ENCODE measurements around the gene PDLIM1.

PDLIM1 gene

GRCh38 chr10:95288303-95288702 is 2.5 kb downstream of the PDLIM1 start:
- Mint-ChIP-seq H3K27me3 (no peaks in the 10 kb centered on the region), H3K9me3 (no peaks in the 10 kb centered on the region), H3K36me3 (peaks cover 9% of the 10 kb centered on the region), H3K27ac (peak overlapping the region; percentile 96), H3K4me3 (peak overlapping the region; percentile 48), H3K4me1 (peaks cover 64% of the 10 kb centered on the region)
- ATAC-seq (ENCODE audit: low read depth), result no peak
- DNase-seq (ENCODE audit: low spot score in 2 of 2), result no peak

GRCh38 chr10:95287281-95287680 is 3.5 kb downstream of the PDLIM1 start:
- H3K27me3 Mint-ChIP-seq, result no peaks in the 10 kb centered on the region
- no peaks in the 10 kb centered on the region for H3K9me3 Mint-ChIP-seq
- H3K27ac Mint-ChIP-seq, result peak overlapping the region; percentile 81
- H3K36me3 Mint-ChIP-seq, result peaks cover 9% of the 10 kb centered on the region
- ATAC-seq (ENCODE audit: low read depth), result no peak
- no peak for DNase-seq (ENCODE audit: low spot score in 2 of 2)
- H3K4me1 Mint-ChIP-seq, result peaks cover 59% of the 10 kb centered on the region
- peak overlapping the region; percentile 41 for H3K4me3 Mint-ChIP-seq

GRCh38 chr10:95286707-95287106 is 4.1 kb downstream of the PDLIM1 start:
- Mint-ChIP-seq H3K4me1 (peaks cover 62% of the 10 kb centered on the region), H3K9me3 (no peaks in the 10 kb centered on the region), H3K27ac (peak overlapping the region; percentile 81), H3K27me3 (no peaks in the 10 kb centered on the region), H3K36me3 (peaks cover 9% of the 10 kb centered on the region), H3K4me3 (no peak overlapping the region)
- no peak for ATAC-seq (ENCODE audit: low read depth)
- DNase-seq (ENCODE audit: low spot score in 2 of 2), result no peak

GRCh38 chr10:95285556-95285955 is 5.2 kb downstream of the PDLIM1 start:
- H3K36me3 Mint-ChIP-seq, result peaks cover 9% of the 10 kb centered on the region
- no peaks in the 10 kb centered on the region for H3K9me3 Mint-ChIP-seq
- no peak for DNase-seq (ENCODE audit: low spot score in 2 of 2)
- H3K27me3 Mint-ChIP-seq, result no peaks in the 10 kb centered on the region
- no peak overlapping the region for H3K4me3 Mint-ChIP-seq
- ATAC-seq (ENCODE audit: low read depth), result no peak
- peaks cover 67% of the 10 kb centered on the region for H3K4me1 Mint-ChIP-seq
- H3K27ac Mint-ChIP-seq, result peak overlapping the region; percentile 81

GRCh38 chr10:95284807-95285206 is 6.0 kb downstream of the PDLIM1 start:
- H3K4me3 Mint-ChIP-seq, result no peak overlapping the region
- H3K27ac Mint-ChIP-seq, result peak overlapping the region; percentile 81
- H3K36me3 Mint-ChIP-seq, result peaks cover 9% of the 10 kb centered on the region
- ATAC-seq (ENCODE audit: low read depth), result no peak
- H3K9me3 Mint-ChIP-seq, result no peaks in the 10 kb centered on the region
- no peaks in the 10 kb centered on the region for H3K27me3 Mint-ChIP-seq
- peaks cover 64% of the 10 kb centered on the region for H3K4me1 Mint-ChIP-seq
- no peak for DNase-seq (ENCODE audit: low spot score in 2 of 2)

GRCh38 chr10:95282107-95282506 is 8.7 kb downstream of the PDLIM1 start:
- Mint-ChIP-seq H3K4me3 (no peak overlapping the region), H3K4me1 (peaks cover 63% of the 10 kb centered on the region), H3K36me3 (peaks cover 15% of the 10 kb centered on the region), H3K27ac (no peak overlapping the region), H3K27me3 (no peaks in the 10 kb centered on the region), H3K9me3 (no peaks in the 10 kb centered on the region)
- no peak for DNase-seq (ENCODE audit: low spot score in 2 of 2)
- no peak for ATAC-seq (ENCODE audit: low read depth)

GRCh38 chr10:95281206-95281605 is 9.6 kb downstream of the PDLIM1 start:
- peak overlapping the region; percentile 60 for H3K27ac Mint-ChIP-seq
- H3K36me3 Mint-ChIP-seq, result peaks cover 14% of the 10 kb centered on the region
- H3K9me3 Mint-ChIP-seq, result no peaks in the 10 kb centered on the region
- H3K4me1 Mint-ChIP-seq, result peaks cover 63% of the 10 kb centered on the region
- ATAC-seq (ENCODE audit: low read depth), result no peak
- DNase-seq (ENCODE audit: low spot score in 2 of 2), result no peak
- H3K4me3 Mint-ChIP-seq, result no peak overlapping the region
- H3K27me3 Mint-ChIP-seq, result no peaks in the 10 kb centered on the region

GRCh38 chr10:95280637-95281036 is 10.2 kb downstream of the PDLIM1 start:
- H3K27ac Mint-ChIP-seq, result peak overlapping the region; percentile 60
- DNase-seq (ENCODE audit: low spot score in 2 of 2) (no peak), ATAC-seq (ENCODE audit: low read depth) (no peak)
- no peaks in the 10 kb centered on the region for H3K9me3 Mint-ChIP-seq
- no peaks in the 10 kb centered on the region for H3K27me3 Mint-ChIP-seq
- H3K4me1 Mint-ChIP-seq, result peaks cover 63% of the 10 kb centered on the region
- H3K36me3 Mint-ChIP-seq, result peaks cover 14% of the 10 kb centered on the region
- H3K4me3 Mint-ChIP-seq, result no peak overlapping the region

GRCh38 chr10:95279042-95279820 is 11.6 kb downstream of the PDLIM1 start:
- Mint-ChIP-seq H3K9me3 (no peaks in the 10 kb centered on the region), H3K36me3 (peaks cover 14% of the 10 kb centered on the region), H3K27me3 (no peaks in the 10 kb centered on the region), H3K27ac (peak overlapping the region; percentile 83), H3K4me3 (no peak overlapping the region), H3K4me1 (peaks cover 59% of the 10 kb centered on the region)
- ATAC-seq (ENCODE audit: low read depth) (no peak), DNase-seq (ENCODE audit: low spot score in 2 of 2) (no peak)

GRCh38 chr10:95278061-95278988 is 12.5 kb downstream of the PDLIM1 start:
- Mint-ChIP-seq H3K36me3 (peaks cover 13% of the 10 kb centered on the region), H3K4me3 (peak overlapping the region; percentile 53), H3K27ac (peak overlapping the region; percentile 83), H3K4me1 (peaks cover 56% of the 10 kb centered on the region), H3K9me3 (no peaks in the 10 kb centered on the region), H3K27me3 (no peaks in the 10 kb centered on the region)
- DNase-seq (ENCODE audit: low spot score in 2 of 2) (no peak), ATAC-seq (ENCODE audit: low read depth) (no peak)

- Mint-ChIP-seq H3K27ac (peak overlapping the region; percentile 83), H3K4me1 (peaks cover 59% of the 10 kb centered on the region), H3K27me3 (no peaks in the 10 kb centered on the region), H3K36me3 (peaks cover 14% of the 10 kb centered on the region), H3K9me3 (no peaks in the 10 kb centered on the region), H3K4me3 (peak overlapping the region; percentile 53)
- ATAC-seq (ENCODE audit: low read depth), result no peak
- DNase-seq (ENCODE audit: low spot score in 2 of 2), result no peak
Measured at GRCh38 chr10:95277614-95278013, 13.2 kb downstream of the PDLIM1 start.

- no peaks in the 10 kb centered on the region for H3K9me3 Mint-ChIP-seq
- no peak overlapping the region for H3K4me3 Mint-ChIP-seq
- ATAC-seq (ENCODE audit: low read depth) (no peak), DNase-seq (ENCODE audit: low spot score in 2 of 2) (no peak)
- H3K4me1 Mint-ChIP-seq, result peaks cover 56% of the 10 kb centered on the region
- peaks cover 14% of the 10 kb centered on the region for H3K36me3 Mint-ChIP-seq
- H3K27me3 Mint-ChIP-seq, result no peaks in the 10 kb centered on the region
- H3K27ac Mint-ChIP-seq, result peak overlapping the region; percentile 83
Measured at GRCh38 chr10:95277201-95277570, 13.6 kb downstream of the PDLIM1 start.

- ATAC-seq (ENCODE audit: low read depth), result peak; percentile 70
- no peaks in the 10 kb centered on the region for H3K9me3 Mint-ChIP-seq
- H3K27ac Mint-ChIP-seq, result peak overlapping the region; percentile 42
- peaks cover 14% of the 10 kb centered on the region for H3K36me3 Mint-ChIP-seq
- peaks cover 50% of the 10 kb centered on the region for H3K4me1 Mint-ChIP-seq
- H3K27me3 Mint-ChIP-seq, result no peaks in the 10 kb centered on the region
- H3K4me3 Mint-ChIP-seq, result no peak overlapping the region
- no peak for DNase-seq (ENCODE audit: low spot score in 2 of 2)
Measured at GRCh38 chr10:95276367-95277200, 14.2 kb downstream of the PDLIM1 start.

Data from memory B cell (primary cell).